KG1 (cell line): ENCODE results near the gene UBE2L6.

ENCODE experiments used
- DNase-seq: peaks from one replicate; lab custom pipeline; 2025; lab: John Stamatoyannopoulos, UW

The UBE2L6 gene

DNA sequence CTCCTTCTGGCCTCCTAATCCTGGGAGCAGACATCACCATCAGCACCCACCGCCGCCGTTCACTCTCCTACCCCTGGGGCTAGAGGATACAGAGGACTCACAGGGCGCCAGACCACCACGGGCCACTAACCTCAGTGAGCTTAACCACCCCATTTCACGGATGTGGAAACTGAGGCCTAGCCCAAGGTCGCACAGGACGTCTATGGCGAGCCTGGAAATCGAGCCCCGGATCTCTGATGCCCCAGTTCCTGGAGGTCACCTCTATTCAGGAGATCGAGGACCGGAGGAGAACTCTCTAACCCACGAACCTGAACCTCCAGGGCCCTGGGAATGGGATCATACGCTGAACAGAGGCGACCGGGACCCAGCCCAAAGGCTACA, 37.3 kb downstream of the UBE2L6 start:
- DNase-seq = no peak

GRCh38 chr11:57529012-57529411, 38.5 kb downstream of the UBE2L6 start:
- DNase-seq = no peak

DNA sequence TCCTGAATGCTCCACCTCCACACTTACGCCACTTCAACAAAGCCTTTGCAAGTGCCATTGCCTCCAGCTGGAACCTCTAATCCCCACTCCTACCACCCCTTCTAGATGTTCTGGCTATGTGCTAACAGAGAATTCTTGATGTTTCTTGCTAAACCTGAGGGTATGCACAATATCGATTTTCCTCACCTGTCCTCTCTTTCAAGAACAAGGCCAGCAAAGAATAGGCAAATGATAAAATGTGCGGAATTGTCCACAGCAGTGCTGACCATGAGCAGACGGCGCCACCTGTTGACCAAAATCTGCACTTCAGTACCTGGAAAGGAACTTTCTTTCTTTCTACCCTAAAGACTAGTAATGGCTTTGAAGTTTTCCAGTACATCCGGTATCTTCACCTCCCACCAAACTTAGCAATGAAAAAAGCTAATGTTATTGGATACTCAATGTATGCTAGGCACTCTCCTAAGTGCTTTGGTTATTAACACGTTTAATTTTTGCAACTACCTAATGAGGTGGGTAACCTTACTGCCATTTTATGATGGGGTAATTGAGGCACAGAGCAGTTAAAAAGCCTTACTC, 40.3 kb downstream of the UBE2L6 start:
- peak; percentile 47 for DNase-seq

GRCh38 chr11:57523419-57523818, 44.1 kb downstream of the UBE2L6 start:
- DNase-seq = no peak

- DNase-seq = no peak
Observed at GRCh38 chr11:57521116-57521515, 46.4 kb downstream of the UBE2L6 start.

DNA sequence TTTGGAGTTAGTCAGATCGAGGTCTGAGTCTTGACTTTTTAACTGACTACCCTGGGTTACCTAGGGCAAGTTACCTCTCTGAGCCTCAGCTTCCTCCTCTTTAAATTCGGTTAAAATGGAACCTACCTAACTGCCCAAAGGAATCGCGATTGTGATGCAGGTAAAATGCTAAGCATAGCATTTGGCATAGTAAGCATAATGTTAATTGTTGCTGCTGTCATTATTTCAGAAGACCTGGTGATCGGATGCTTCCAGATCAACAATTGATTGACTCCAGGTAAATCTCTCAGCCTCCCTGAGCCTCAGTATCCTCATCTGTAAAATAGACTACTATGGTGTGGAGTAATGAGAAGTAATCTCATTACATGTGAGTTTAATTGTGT, 51.4 kb downstream of the UBE2L6 start:
- peak; percentile 46 for DNase-seq

GRCh38 chr11:57515332-57516060, 52.0 kb downstream of the UBE2L6 start, which contains the start of gene SLC43A1:
TSS of gene SLC43A1 (minus strand) at chr11:57515702. CDS start at chr11:57514111, 1,591 bp downstream.
- peak; percentile 54 for DNase-seq

- DNase-seq = peak; percentile 70
Observed at GRCh38 chr11:57514538-57515331, 52.7 kb downstream of the UBE2L6 start.

- DNase-seq = peak; percentile 69
Observed at GRCh38 chr11:57513911-57514537, 53.4 kb downstream of the UBE2L6 start.

- no peak for DNase-seq
Observed at GRCh38 chr11:57513452-57513795, 54.0 kb downstream of the UBE2L6 start.

DNA sequence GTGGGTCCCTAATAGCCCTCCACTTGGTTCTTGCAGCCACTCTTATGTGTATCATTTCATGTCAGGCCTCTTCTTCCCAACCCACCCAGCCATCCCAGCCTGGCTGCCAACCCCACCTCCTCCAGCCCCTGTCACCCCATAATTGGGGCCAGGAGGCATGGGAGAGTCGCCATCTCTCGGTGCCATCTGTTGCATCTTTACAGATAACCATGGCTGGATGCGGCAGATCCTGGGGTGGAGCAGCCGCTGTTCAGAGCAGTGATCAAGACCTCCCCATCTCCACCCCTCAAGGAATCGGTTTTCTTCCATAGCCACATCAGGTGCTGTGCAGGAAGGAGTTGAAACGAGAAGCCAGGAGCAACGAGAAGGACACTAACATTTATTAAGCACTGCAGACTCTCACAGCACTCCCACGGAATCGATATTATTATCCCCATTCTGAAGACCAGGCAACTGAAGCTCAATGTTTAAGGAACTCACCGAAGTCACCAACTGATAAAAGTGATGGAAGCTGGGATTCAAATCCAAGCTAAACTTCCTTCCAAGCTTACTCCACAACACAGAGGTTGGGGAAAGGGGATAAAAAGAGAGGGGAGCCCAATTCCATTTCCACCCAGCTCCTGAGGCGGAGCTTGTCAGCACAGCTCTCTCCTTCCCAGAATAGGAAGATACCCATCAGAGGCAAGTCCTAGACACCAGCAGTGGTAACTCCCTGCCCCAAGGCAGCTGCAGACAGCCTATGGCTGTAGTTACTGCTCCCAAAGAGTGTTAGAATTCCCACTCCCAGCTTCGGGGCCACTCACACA, 54.6 kb downstream of the UBE2L6 start:
- no peak for DNase-seq

GRCh38 chr11:57511741-57512430, 55.6 kb downstream of the UBE2L6 start:
- DNase-seq = no peak

GRCh38 chr11:57508341-57509170, 58.9 kb downstream of the UBE2L6 start:
- DNase-seq = no peak

- no peak for DNase-seq
Observed at GRCh38 chr11:57506522-57506921, 61.0 kb downstream of the UBE2L6 start.

GRCh38 chr11:57504511-57504910, 63.0 kb downstream of the UBE2L6 start:
- no peak for DNase-seq

GRCh38 chr11:57502870-57503269, 64.6 kb downstream of the UBE2L6 start:
- no peak for DNase-seq

DNA sequence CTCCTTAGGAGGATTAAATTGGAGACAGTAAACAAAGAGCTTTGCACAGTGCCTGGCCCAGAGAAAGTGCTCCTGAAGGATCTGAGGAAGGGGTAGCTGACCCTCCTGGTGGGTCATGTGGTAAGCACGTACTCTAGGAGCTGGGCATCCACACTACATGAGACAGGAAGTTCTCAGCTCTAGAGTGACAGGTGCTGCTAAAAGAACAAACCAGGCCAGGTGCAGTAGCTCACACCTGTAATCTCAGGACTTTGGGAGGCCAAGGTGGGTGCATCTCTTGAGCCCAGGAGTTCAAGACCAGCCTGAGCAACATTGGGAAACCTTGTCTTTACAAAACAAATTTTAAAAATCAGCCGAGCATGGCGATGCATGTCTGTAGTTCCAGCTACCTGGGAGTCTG, 65.1 kb downstream of the UBE2L6 start:
- DNase-seq = no peak

DNA sequence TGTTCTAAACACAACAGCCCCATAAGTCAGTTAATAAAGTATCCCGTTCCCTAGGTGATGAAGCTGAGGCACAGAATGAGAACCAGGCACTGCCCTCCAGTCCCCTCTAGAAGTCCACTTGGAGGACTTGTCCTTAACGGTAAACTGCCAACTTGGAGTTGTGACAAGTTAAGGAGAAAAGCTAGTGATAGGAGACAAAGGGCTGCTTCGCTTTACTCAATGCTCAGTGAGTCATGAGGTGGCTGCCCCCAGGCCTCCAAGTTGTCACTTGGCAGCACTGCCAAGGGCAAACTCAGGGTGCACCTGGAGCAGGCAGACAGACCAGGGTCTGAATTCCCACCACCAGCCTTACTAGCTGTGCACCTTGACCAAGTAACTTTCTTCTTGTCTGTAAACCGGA, 65.5 kb downstream of the UBE2L6 start:
- no peak for DNase-seq
